SU-DHL-6 (cell line): Measurements from ENCODE around the gene AMDHD2.
A peak's percentile ranks its signal among the peaks of the same experiment; 100 is the strongest.

ENCODE experiments used
- H2AFZ ChIP-seq: fragments of 200-600 bp; sonication (generic); 2 replicates; pipeline ENCODE4 v1.6.1; 2014; ENCODE audit warnings: low read depth, mild to moderate bottlenecking, moderate library complexity, mixed read lengths, antibody characterized with exemption, low read length; ENCODE audit not compliant: severe bottlenecking
- H3F3A ChIP-seq: fragments of 200-600 bp; shearing (Covaris generic); 2 replicates; pipeline ENCODE4 v1.6.0; 2016; ENCODE audit warnings: antibody characterized with exemption, mild to moderate bottlenecking; ENCODE audit not compliant: insufficient read depth
- H3K27ac ChIP-seq: fragments of 200-600 bp; sonication (generic); 2 replicates; pipeline ENCODE4 v1.5.1; 2016; ENCODE audit warnings: low read depth, mild to moderate bottlenecking, low read length, moderate library complexity, mixed read lengths
- H3K27me3 ChIP-seq: fragments of 200-600 bp; sonication (generic), shearing (Covaris generic); 2 replicates; pipeline ENCODE4 v1.6.0; 2014; ENCODE audit warnings: mild to moderate bottlenecking, low read length
- H3K36me3 ChIP-seq: fragments of 200-600 bp; sonication (generic); 2 replicates; pipeline ENCODE4 v1.6.1; 2014; ENCODE audit warnings: mild to moderate bottlenecking, low read length, mixed read lengths
- H3K4me2 ChIP-seq: fragments of 300-600, 200-600 bp; shearing (Covaris generic), sonication (generic); 2 replicates; pipeline ENCODE4 v1.6.0; 2014; ENCODE audit warnings: low read length, low read depth, mild to moderate bottlenecking; ENCODE audit not compliant: poor library complexity, severe bottlenecking
- H3K4me3 ChIP-seq: fragments of 200-600 bp; sonication (generic); 2 replicates; pipeline ENCODE4 v1.5.1; 2014; ENCODE audit warnings: antibody characterized with exemption, low read length, mild to moderate bottlenecking, mixed read lengths; ENCODE audit not compliant: insufficient read depth, poor library complexity, severe bottlenecking
- H3K79me2 ChIP-seq: fragments of 200-600 bp; sonication (generic); 2 replicates; pipeline ENCODE4 v1.6.1; 2014; ENCODE audit warnings: mild to moderate bottlenecking, low read length, moderate library complexity; ENCODE audit not compliant: insufficient read depth
- H3K9ac ChIP-seq: fragments of 200-600 bp; sonication (generic); 2 replicates; pipeline ENCODE4 v1.7.0; 2014; ENCODE audit warnings: mild to moderate bottlenecking, low read length
- H3K9me2 ChIP-seq: fragments of 200-600 bp; sonication (generic); replicated peaks from 2 replicates; pipeline ENCODE4 v1.6.1; 2014; ENCODE audit warnings: low read length; ENCODE audit not compliant: insufficient read depth
- H3K9me3 ChIP-seq: fragments of 200-600 bp; sonication (generic); 2 replicates; pipeline ENCODE4 v1.6.1; 2014; ENCODE audit warnings: low read length, mixed read lengths; ENCODE audit not compliant: insufficient read depth
- H4K20me1 ChIP-seq: fragments of 200-600 bp; sonication (generic); 2 replicates; pipeline ENCODE4 v1.6.1; 2014; ENCODE audit warnings: low read depth, mild to moderate bottlenecking, antibody characterized with exemption, low read length, moderate library complexity, mixed read lengths
- CTCF ChIP-seq: fragments of 200-600 bp; sonication (generic); IDR thresholded peaks from one replicate; pipeline ENCODE4 v1.5.1; 2017; ENCODE audit warnings: antibody characterized with exemption, mild to moderate bottlenecking, low read length, moderate library complexity; ENCODE audit not compliant: insufficient read depth, poor library complexity, severe bottlenecking
- EZH2phosphoT487 ChIP-seq: fragments of 200-600 bp; sonication (generic), shearing (Covaris generic); conservative IDR thresholded peaks from 2 replicates; pipeline ENCODE4 v1.6.1; 2018; ENCODE audit warnings: mild to moderate bottlenecking, antibody characterized with exemption, low read length, moderate library complexity, mixed read lengths

Gene AMDHD2

GRCh38 chr16:2473446-2473926 is 46.7 kb upstream of the AMDHD2 start:
- Histone ChIP-seq H3F3A (peaks cover 12% of the 10 kb centered on the region; the same call in 1 of the 2 replicates), H3K27me3 (no peaks in the 10 kb centered on the region), H3K9ac (peak overlapping the region; percentile 98; the same call in 1 of the 2 replicates), H3K27ac (no peak overlapping the region), H3K79me2 (no peaks in the 10 kb centered on the region), H4K20me1 (no peaks in the 10 kb centered on the region; the same call in 1 of the 2 replicates), H3K4me2 (peak overlapping the region; percentile 65), H3K4me3 (no peak overlapping the region), H3K9me2 (no peaks in the 10 kb centered on the region), H3K9me3 (no peaks in the 10 kb centered on the region), H3K36me3 (no peaks in the 10 kb centered on the region), H2AFZ (no peak overlapping the region)
- no peak for TF ChIP-seq EZH2phosphoT487
- TF ChIP-seq CTCF, result no peak

GRCh38 chr16:2473999-2474876 is 45.9 kb upstream of the AMDHD2 start:
- TF ChIP-seq CTCF, result no peak
- TF ChIP-seq EZH2phosphoT487, result no peak
- H3K9me3 ChIP-seq, result no peaks in the 10 kb centered on the region
- H3K9me2 ChIP-seq, result no peaks in the 10 kb centered on the region
- no peaks in the 10 kb centered on the region for H3K27me3 ChIP-seq
- H3K9ac ChIP-seq, result peak overlapping the region; percentile 98
- H3K4me3 ChIP-seq, result peak overlapping the region; percentile 87
- H3F3A ChIP-seq, result peaks cover 12% of the 10 kb centered on the region; the same call in 1 of the 2 replicates
- H3K36me3 ChIP-seq, result no peaks in the 10 kb centered on the region
- no peaks in the 10 kb centered on the region for H3K79me2 ChIP-seq
- H3K4me2 ChIP-seq, result peak overlapping the region; percentile 65
- H4K20me1 ChIP-seq, result no peaks in the 10 kb centered on the region; the same call in 1 of the 2 replicates
- H3K27ac ChIP-seq, result peak overlapping the region; percentile 66
- H2AFZ ChIP-seq, result peak overlapping the region; percentile 77

GRCh38 chr16:2474877-2475412 is 45.2 kb upstream of the AMDHD2 start, which contains the start of gene TBC1D24:
Gene TBC1D24 (plus strand): TSS chr16:2475127. CDS start chr16:2496149, 21,022 bp downstream.
- H3K9ac ChIP-seq, result peak within 1 kb of the TSS; percentile 98
- H3K27me3 ChIP-seq, result no peaks in the 10 kb centered on the region
- H3K27ac ChIP-seq, result peak within 1 kb of the TSS; percentile 66
- H3K9me3 ChIP-seq, result no peaks in the 10 kb centered on the region
- H3K79me2 ChIP-seq, result no peaks in the 10 kb centered on the region
- peaks cover 12% of the 10 kb centered on the region; the same call in 1 of the 2 replicates for H3F3A ChIP-seq
- TF ChIP-seq CTCF, result no peak
- no peaks in the 10 kb centered on the region; the same call in 1 of the 2 replicates for H4K20me1 ChIP-seq
- no peaks in the 10 kb centered on the region for H3K36me3 ChIP-seq
- H3K4me2 ChIP-seq, result peak within 1 kb of the TSS; percentile 65
- peak within 1 kb of the TSS; percentile 87 for H3K4me3 ChIP-seq
- H3K9me2 ChIP-seq, result no peaks in the 10 kb centered on the region
- H2AFZ ChIP-seq, result peak within 1 kb of the TSS; percentile 77
